GM19240 (cell line): ENCODE measurements around the gene ITGA7.

Source experiments
- DNase-seq: peaks from one replicate; pipeline ENCODE4 v3.0.0; 2011; ENCODE audit warnings: low spot score; ENCODE audit not compliant: insufficient read length

Gene ITGA7

DNA sequence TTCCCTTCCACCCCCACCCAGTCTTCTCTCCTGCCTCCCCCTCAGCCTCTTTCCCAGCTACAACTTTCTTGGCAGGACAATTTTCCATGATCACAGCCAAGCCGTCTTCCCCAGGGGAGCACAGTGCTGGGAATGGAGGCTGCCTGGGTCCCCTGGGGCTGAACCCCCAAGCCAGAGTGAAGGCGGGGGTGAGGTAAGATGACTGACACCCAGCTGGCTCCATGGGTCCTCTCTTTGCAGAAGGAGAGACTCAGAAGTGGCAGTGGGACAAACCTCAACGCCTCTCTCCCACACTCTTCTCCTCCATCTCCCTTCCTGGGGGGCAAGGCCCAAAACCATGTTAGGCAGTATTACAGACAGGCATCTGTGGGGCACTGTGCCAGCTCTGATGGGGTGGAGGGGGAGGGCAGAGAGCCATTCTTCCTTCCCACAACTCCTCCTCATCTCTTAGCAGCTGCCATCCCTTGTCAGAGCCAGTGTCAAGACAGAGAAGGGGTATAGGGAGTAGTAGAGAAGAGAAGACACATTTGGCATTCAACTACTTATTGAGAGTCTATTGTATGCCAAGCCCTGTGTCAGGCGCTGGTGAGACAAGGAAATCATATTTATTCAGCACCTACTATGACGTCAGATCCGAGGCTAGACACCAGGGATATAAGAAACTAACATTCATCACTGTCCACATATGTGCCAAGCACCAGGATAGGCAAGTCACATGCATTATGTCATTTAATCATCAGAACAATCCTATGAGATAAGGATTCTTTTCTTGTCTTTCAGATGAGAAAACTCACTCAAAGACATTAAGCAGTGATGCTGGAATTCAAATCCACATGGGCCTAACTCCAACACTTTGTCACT is 3.6 kb downstream of the ITGA7 start:
- DNase-seq = no peak

- no peak for DNase-seq
Observed at GRCh38 chr12:55703288-55703687, 4.4 kb downstream of the ITGA7 start.

DNA sequence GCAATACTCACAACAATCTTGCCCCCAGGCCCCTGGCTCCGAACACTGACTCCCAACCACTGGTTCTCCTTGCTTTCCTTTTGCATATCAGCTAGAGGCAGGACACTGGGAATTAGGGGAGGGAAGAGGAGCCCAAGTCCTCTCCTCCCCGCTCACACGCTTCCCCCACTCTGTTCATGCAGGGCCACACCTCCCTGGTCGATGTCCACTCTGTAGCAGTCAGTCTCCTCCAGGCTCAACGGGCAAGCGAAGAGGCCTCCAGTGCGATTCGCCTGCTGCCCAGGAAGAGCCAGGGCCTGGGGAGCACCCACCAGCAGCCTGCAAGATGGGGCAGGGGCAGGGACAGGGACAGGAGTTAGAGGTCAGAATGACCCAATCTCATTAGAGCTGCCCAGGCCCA is 4.8 kb downstream of the ITGA7 start:
- DNase-seq = no peak

DNA sequence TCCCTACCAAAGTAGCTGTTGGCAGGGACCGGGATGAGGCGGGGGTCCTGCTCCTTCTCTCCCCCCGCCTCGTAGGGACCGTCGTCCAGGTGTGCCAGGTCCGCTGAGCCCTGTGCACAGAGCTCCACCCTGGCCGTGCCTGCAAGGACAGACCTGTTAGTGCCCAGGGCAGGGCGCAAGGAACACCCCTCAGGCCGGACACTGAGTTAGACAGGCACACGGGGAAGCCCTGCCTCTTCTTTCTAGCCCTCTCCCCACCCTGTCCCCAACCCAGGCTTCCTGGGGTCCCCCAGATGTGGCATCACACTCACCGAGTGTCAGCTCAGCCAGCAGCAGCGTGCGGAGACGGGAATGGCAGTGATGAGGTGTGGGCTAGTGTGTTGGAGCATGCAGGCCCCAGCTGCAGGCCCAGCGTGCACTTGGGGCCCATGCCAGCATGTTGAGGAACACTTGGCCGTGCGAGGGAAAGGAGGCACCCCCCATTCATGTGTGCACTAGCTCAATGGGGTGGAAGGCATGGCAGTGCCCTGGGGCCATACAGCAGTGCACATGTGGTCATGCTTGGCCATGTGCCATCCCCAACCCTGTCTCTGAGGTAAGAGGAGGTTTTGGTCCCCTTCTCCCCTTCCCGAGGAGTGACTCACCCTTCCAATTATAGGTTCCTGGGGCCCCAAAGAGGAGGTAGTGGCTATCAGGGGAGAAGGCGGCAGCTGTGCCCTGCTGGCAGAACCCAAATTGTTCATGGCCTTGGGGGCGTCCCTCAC is 7.3 kb downstream of the ITGA7 start:
- DNase-seq = no peak

GRCh38 chr12:55699471-55700055 is 8.1 kb downstream of the ITGA7 start:
- no peak for DNase-seq

DNA sequence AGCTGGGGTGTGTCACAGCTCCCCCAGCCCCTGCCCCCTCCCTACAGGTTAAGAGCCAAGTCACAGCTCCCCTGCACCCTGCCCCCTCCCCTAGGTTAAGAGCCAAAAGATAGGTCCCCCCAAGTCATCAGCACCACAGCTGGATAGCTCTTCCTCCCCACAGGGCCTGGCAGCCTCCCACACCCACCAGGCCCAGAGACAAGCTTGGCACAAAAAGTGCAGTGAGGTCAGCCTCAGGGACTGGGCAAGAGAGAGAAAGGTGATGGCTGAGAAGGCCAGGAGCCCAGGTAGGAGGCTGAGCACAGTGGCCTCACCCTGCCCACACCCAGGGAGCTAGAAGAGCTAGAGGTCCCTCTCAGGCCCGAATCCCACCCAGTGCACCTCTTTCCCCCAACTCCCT is 8.7 kb downstream of the ITGA7 start:
- no peak for DNase-seq

DNA sequence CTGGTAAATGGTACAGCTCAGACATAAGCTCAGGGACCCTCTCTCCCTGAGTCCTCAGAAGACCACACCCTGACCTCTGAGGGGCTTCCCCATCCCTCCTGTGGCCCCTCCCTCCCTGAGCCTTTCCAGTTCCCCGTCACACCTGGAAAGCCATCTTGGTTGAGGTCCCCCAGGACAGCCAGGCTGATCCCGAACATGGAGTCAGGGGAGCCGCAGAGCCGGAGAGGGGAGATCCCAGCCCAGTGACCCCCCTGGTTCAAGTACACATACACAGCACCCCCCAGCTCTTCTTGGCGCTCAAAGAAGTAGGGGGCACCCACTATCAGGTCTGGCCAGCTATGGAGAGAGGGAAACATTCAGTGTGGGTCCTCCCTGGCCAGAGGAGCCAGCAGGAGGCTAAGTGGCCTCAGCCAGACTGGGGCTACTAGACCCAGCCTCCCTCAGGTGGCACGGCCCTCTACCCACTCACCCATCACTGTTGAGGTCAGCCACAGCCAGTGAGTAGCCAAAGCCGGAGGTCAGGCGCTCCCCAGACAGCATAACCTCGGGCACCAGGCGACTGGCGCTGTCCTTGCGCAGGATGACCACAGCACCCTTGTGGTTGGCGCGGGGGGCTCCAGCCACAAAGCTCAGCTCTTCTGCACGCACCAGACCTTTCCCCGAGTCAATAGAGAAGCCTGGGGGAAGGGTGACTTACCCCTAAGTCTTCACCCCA is 9.3 kb downstream of the ITGA7 start:
- no peak for DNase-seq

DNA sequence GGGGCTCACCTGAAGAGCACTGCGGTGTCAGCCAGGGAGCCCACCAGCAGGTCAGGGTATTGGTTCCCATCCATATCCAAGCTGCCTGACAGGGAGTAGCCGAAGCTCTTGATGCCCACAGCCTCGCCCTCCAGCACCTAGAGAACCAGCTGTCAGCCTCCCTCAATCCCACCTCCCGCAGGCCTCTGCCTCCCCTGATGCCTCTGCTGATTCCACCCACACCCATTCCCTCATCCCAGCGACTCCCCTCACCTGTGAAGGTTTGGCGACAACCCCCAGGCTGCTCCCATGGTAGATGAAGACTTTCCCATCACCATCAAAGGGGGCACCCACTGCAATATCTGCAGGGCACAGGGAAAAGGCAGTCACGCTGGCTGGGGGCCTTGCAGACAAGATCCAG is 10.0 kb downstream of the ITGA7 start:
- no peak for DNase-seq

DNA sequence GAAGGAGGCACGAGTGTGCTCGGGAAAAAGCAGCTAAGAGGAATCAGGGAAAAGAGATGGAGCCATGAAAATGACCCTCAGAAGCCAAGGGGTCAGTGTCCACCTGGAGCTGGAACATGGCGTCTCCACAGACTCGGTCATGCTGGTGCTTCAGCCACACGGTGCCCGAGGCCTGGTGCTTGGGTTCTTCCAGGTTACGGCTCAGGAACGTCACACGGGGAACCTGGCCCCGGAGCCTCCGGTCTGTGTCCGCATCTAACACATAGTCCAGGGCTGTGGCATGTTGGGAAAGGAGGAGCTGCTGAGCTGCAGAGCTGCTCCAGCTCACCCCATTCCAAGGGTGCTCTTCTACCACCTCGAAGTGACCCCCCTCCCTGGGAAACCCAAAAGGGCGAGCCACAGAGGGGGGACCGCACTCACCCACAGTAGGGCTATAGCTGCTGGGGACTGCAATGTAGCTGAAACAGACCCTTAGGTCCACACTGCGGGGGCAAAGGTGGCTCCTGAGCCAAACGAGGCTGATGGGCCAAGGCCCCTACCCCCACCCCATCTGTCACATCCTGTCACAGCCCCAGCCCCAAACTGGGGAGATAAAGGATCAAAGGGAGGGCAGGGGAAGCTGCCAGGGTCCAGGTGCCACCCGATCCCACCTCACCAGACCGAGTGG is 10.8 kb downstream of the ITGA7 start:
- no peak for DNase-seq

DNA sequence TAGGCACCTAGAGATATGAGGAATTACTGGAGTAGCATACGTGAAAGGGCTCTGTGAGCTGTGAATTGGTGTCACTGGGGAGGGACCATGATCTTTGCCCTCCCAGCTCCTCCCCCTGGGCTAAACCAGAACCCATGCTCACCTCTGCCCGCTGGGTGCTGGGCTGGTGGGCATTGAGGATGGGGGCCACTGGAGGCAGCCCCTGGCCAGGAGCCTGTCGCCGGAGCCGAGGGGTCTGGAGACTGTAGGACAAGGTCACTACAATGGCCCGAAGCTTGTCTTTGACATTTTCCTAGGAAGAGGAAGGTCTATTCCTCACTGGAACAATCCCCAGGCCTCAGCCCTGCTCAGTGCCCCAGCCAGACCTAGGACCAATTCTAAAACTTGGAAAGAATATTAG is 11.6 kb downstream of the ITGA7 start:
- no peak for DNase-seq

DNA sequence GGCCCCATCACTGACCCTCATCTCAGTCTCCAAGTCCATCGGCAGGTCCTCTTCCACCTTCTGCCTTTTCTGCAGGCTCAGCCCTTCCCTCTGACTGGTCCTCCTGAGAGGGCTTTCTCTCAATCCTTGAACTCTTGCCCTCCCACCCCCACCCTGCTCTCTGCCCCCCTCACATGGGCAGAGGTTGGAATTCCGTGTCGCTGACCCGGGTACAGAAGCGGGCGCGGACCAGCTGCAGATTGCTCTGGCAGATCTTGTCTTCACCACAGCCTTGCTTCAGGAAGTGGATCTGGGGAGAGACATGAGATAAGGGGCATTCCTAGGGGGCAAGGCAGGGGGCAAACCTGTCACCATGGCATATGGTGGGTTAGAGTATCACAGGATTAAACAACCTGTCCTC is 12.4 kb downstream of the ITGA7 start:
- DNase-seq = no peak

DNA sequence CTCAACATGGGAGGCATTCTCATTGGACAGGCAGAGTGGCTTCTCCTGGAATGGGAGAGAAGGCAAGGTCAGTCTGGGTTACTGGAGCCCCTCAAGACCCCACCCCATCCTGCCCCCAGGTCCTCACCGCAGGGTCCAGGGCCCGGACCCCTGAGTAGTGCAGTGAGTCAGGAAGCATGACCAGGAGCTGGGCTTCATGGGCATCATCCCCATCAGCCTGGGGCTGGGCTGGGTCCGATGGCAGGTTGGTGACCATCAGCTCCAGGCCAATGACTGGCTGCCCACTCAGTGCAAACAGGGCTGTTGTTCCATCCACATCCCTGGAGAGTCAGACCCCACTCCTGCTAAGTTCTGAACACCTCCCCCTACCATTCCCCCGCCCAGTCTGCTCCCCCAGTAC is 13.1 kb downstream of the ITGA7 start:
- DNase-seq = no peak

DNA sequence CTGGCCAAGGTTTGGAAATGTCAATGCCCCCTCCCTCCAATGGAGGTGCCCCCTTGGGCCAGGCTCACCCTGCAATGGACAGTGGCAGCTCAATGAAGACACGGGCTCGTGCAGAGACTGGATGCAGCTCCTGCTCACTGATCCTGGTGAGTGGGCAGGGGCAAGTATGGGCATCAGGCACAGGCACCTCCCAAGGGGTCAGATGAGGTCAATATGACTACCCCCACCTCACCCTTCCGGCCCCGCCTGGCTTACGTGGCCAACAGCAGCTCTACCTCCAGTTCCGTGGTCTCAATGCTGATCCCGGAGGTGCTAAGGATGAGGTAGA is 13.6 kb downstream of the ITGA7 start:
- DNase-seq = no peak

- no peak for DNase-seq
Observed at GRCh38 chr12:55693323-55694187, 14.1 kb downstream of the ITGA7 start.

- DNase-seq = no peak
Observed at GRCh38 chr12:55692631-55693322, 14.9 kb downstream of the ITGA7 start.

DNA sequence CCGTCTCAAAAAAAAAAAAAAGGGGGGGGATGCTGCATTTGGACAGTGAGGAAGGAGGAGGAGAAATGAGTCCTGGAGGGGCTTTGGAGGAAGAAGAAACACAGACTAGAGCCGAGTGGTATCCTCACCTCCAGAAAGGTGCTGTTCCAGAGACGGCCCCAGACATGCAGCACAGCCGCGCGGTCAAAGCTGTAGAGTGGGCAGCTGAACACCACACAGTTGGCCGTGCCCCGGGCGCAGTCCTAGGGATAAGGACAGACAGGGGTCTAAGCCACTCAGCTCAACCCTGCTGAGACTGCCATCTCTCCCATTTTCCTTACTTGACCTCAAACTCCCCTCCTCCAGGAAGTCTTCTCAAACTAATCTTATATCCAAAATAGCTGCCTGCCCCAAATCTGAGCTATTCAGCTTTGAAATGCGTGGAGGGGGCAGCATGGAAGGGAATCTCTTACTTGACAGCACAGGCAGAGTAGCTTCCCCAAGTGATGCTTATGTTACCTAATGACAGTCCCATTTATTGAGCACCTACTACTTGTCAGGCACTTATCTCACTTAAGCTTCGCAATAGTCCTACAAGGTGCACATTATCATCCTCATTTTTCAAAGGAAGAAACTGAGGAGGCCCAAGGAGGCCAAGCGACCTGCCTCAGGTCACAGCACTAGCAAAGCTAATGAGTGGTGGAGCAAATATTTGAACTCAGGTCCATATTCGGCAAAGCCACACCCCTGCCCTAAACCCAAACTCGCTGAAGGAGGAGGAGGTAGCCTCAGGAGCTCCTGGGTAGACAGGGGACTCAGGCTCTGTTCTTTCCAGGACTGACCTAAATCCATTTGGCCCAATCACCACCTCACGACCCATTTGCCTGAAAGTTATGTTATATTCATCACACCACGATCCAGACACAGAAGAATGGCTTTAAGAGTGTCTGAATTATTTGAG is 18.7 kb downstream of the ITGA7 start:
- DNase-seq = no peak

DNA sequence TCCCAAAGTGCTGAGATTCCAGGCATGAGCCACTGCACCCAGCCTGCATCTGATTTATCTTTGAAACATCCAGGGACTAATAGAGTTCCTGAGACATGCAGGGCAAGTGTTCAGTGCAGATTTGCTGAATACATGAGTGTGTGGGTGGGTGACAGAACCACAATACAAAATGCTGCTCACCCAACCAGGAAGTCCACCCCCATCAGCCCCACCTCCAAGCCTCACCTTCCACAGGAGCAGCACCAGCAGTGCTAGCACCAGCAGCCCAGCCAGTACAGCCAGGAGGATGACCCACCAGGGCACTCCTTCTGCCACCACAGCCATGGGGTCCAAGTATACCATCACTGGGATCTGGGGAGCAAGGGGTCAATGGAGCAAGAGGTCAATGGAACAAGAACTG is 20.0 kb downstream of the ITGA7 start:
- no peak for DNase-seq

DNA sequence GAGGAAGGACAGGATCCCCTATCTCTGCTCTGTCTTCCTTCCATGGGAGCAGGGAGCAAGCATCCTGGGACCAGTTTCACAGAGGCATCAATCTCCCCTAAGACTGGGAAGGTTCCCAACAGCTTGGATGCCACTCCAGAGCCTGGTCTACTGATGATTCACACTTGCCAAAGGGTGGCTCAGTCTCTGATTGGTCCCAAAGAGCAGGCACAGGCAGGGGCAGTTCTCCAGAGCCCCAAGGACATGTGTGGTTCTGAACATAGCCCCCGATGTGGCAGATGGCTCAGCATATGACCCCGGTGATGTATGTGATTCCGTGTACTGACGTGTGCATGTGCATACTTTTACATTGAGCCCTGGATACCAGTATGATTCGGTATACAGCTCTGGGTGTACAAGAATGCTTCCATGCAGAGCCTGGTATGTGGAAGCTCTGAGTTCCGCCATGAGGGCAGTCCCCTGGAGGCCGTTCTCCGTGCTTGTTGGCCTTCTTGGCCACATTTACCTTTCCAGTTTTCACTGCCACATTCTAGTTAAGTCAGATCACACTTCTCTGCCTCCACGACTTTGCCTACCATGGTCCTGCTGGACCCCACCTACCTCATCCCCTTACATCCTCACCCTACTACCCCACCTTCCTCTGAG is 21.2 kb downstream of the ITGA7 start:
- no peak for DNase-seq
